ENCODE measurements around the gene PEX3. TPM values are rescaled to one million over a fixed set of nuclear protein-coding genes. Genes with fewer than 3 reads are reported as not detected.
"Not testable (repeated sequence)": the region's sequence is repeated elsewhere in the genome, so short reads cannot be mapped to it uniquely, and the experiment has no call there.

Gene PEX3
- total RNA-seq, 1 experiment from 2014 or later: 38.0 TPM

DNA sequence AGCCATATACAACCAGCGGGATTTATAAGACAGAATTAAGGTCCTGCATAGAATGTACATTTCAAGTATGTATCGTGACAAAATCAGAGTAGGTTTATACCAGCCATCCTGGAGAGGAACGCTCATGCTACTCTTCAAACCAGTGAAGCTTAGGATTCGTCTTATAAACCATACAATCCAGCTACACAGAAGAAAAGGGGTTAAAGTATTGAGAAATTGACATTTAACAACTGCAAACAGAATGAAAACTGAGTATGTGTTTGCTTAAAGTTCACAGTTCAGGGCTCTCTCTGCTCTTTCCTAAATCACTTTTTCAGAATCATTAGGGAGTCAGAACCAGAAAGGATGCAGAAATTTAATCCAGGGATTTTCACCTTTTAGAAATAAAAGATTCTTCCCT, 18.0 kb upstream of the PEX3 start:
- Histone ChIP-seq H2AFZ (ENCODE audit: low read length) (no peak overlapping the region), H3K36me3 (ENCODE audit: insufficient read depth, low read length) (peaks cover 45% of the 10 kb centered on the region; the same call in 1 of the 2 replicates), H3K4me1 (ENCODE audit: low read length) (no peaks in the 10 kb centered on the region), H4K20me1 (ENCODE audit: insufficient read depth, low read depth, low read length) (no peaks in the 10 kb centered on the region), H3K4me2 (ENCODE audit: low read depth, low read length, poor library complexity, severe bottlenecking) (no peak overlapping the region), H3K9me2 (replicated peaks; ENCODE audit: insufficient read depth, low read length) (no peaks in the 10 kb centered on the region), H3K27me3 (ENCODE audit: low read length) (no peaks in the 10 kb centered on the region), H3K79me2 (ENCODE audit: low read length) (peaks cover 19% of the 10 kb centered on the region), H3K9ac (ENCODE audit: low read length) (no peak overlapping the region), H3K9me3 (ENCODE audit: low read length) (no peaks in the 10 kb centered on the region), H3K4me3 (ENCODE audit: low read length) (no peak overlapping the region), H3K27ac (ENCODE audit: low read length) (no peak overlapping the region)
- DNase-seq: no peak

DNA sequence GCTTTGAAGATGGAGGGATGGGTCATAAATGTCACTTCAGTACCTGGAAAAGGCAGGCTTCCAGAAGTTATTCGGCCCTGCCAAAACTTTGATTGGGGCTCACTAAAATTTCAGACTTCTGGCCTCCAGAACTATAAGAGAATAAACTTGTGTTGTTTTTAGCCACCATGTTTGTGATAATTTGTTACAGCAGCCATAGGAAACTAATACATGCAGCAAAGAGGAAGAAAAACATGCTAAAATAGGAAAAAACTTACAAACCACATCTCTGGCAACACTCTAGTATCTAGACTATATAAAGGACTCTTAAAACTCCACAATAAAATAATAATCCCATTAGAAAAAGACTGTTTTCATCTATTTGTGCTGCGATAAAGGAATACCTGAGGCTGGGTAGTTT, 9.6 kb upstream of the PEX3 start:
- H4K20me1 ChIP-seq (ENCODE audit: insufficient read depth, low read depth, low read length): no peaks in the 10 kb centered on the region
- H3K79me2 ChIP-seq (ENCODE audit: low read length): peaks cover 84% of the 10 kb centered on the region

DNA sequence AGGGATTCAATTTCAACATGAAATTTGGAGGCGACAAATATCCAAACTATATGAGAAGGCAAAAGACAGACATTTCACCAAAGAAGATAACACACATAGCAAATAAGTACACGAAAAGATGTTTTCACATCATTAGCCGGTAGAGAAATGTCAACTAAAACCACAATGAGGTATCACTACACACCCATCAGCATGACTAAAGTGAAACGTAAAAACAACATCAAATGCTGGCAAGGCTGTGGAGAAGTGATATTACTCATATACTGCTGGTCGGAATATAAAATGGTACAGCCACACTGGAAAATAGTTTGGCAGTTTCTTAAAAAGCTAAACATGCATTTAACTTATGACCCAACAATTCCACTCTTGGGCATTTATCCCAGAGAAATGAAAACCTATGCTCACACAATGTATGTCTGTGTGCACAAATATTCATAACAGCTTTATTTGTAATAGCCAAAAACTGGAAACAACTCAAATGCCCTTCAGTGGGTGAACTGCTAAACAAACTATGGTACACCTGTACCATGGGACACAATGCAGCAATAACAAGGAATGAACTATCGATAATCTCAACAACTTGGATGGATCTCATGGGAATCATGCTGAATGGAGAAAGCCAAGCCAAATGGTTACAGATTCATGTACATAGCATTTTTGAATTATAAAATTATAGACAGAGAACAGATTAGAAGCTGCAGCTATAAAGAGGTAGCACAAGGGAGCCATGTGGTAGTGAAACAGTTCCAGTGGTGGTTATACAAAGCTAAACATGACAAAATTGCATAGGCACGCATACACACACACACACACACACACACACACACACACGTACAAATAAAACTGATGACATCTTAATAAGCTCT, 8.7 kb upstream of the PEX3 start:
- Histone ChIP-seq H3K9ac (ENCODE audit: low read length) (no peak overlapping the region), H3K79me2 (ENCODE audit: low read length) (peaks cover 87% of the 10 kb centered on the region), H2AFZ (ENCODE audit: low read length) (no peak overlapping the region), H3K4me1 (ENCODE audit: low read length) (peaks cover 5% of the 10 kb centered on the region), H3K27ac (ENCODE audit: low read length) (no peak overlapping the region), H3K9me3 (ENCODE audit: low read length) (no peaks in the 10 kb centered on the region), H4K20me1 (ENCODE audit: insufficient read depth, low read depth, low read length) (no peaks in the 10 kb centered on the region), H3K4me2 (ENCODE audit: low read depth, low read length, poor library complexity, severe bottlenecking) (no peak overlapping the region), H3K9me2 (replicated peaks; ENCODE audit: insufficient read depth, low read length) (no peaks in the 10 kb centered on the region), H3K36me3 (ENCODE audit: insufficient read depth, low read length) (peaks cover 53% of the 10 kb centered on the region), H3K4me3 (ENCODE audit: low read length) (no peak overlapping the region), H3K27me3 (ENCODE audit: low read length) (no peaks in the 10 kb centered on the region)
- no peak for DNase-seq

More for the DNA sequence above, 9.6 kb upstream of the PEX3 start:
- Histone ChIP-seq H3K27me3 (ENCODE audit: low read length) (no peaks in the 10 kb centered on the region), H3K9me3 (ENCODE audit: low read length) (no peaks in the 10 kb centered on the region), H2AFZ (ENCODE audit: low read length) (no peak overlapping the region), H3K4me1 (ENCODE audit: low read length) (no peaks in the 10 kb centered on the region), H3K9me2 (replicated peaks; ENCODE audit: insufficient read depth, low read length) (no peaks in the 10 kb centered on the region), H3K27ac (ENCODE audit: low read length) (no peak overlapping the region), H3K4me2 (ENCODE audit: low read depth, low read length, poor library complexity, severe bottlenecking) (no peak overlapping the region), H3K9ac (ENCODE audit: low read length) (no peak overlapping the region), H3K4me3 (ENCODE audit: low read length) (no peak overlapping the region), H3K36me3 (ENCODE audit: insufficient read depth, low read length) (peaks cover 59% of the 10 kb centered on the region)
- DNase-seq: no peak

DNA sequence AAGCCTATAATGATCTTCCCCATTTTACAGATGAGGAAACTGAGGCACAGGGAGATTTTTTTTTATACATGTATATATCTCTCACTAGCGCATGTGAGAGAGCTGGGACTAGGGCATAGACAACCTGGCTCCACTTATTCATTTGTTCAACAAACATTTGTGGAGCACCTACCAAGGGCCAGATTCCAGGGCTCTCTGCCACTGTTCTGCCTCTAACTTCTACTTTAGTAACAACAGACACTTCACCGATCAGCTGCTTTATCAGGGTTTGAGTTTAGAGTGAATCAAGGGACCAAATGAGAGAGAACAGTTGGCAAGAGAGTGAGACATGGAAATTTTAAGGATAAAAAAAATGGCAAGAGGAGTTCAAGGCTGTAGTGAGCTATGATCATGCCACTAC, 7.5 kb upstream of the PEX3 start:
- H3K36me3 ChIP-seq (ENCODE audit: insufficient read depth, low read length): peaks cover 43% of the 10 kb centered on the region
- H3K27ac ChIP-seq (ENCODE audit: low read length): no peak overlapping the region
- no peak overlapping the region for H3K4me2 ChIP-seq (ENCODE audit: low read depth, low read length, poor library complexity, severe bottlenecking)
- no peaks in the 10 kb centered on the region for H4K20me1 ChIP-seq (ENCODE audit: insufficient read depth, low read depth, low read length)
- no peak for DNase-seq
- no peak overlapping the region for H3K4me3 ChIP-seq (ENCODE audit: low read length)
- H3K9me3 ChIP-seq (ENCODE audit: low read length): no peaks in the 10 kb centered on the region
- H3K79me2 ChIP-seq (ENCODE audit: low read length): peaks cover 93% of the 10 kb centered on the region
- H3K9ac ChIP-seq (ENCODE audit: low read length): no peak overlapping the region
- no peak overlapping the region for H2AFZ ChIP-seq (ENCODE audit: low read length)
- no peaks in the 10 kb centered on the region for H3K9me2 ChIP-seq (replicated peaks; ENCODE audit: insufficient read depth, low read length)
- peaks cover 14% of the 10 kb centered on the region for H3K4me1 ChIP-seq (ENCODE audit: low read length)
- no peaks in the 10 kb centered on the region for H3K27me3 ChIP-seq (ENCODE audit: low read length)

DNA sequence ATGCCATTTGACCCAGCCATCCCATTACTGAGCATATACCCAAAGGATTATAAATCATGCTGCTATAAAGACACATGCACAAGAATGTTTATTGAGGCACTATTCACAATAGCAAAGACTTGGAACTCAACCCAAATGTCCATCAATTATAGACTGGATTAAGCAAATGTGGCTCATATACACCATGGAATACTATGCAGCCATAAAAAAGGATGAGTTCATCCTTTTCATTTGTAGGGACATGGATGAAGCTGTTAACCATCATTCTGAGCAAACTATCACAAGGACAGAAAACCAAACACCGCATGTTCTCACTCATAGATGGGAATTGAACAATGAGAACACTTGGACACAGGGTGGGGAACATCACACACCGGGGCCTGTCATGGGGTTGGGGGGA, 2.7 kb upstream of the PEX3 start:
- not testable (repeated sequence) for H2AFZ ChIP-seq (ENCODE audit: low read length); H3K9me2 ChIP-seq (replicated peaks; ENCODE audit: insufficient read depth, low read length); H3K9ac ChIP-seq (ENCODE audit: low read length); H4K20me1 ChIP-seq (ENCODE audit: insufficient read depth, low read depth, low read length); H3K27ac ChIP-seq (ENCODE audit: low read length); H3K4me2 ChIP-seq (ENCODE audit: low read depth, low read length, poor library complexity, severe bottlenecking); H3K9me3 ChIP-seq (ENCODE audit: low read length); H3K27me3 ChIP-seq (ENCODE audit: low read length); DNase-seq; H3K4me3 ChIP-seq (ENCODE audit: low read length)
- Histone ChIP-seq H3K79me2 (ENCODE audit: low read length) (peaks cover 96% of the 10 kb centered on the region), H3K4me1 (ENCODE audit: low read length) (peaks cover 35% of the 10 kb centered on the region), H3K36me3 (ENCODE audit: insufficient read depth, low read length) (peaks cover 11% of the 10 kb centered on the region; the same call in 1 of the 2 replicates)

DNA sequence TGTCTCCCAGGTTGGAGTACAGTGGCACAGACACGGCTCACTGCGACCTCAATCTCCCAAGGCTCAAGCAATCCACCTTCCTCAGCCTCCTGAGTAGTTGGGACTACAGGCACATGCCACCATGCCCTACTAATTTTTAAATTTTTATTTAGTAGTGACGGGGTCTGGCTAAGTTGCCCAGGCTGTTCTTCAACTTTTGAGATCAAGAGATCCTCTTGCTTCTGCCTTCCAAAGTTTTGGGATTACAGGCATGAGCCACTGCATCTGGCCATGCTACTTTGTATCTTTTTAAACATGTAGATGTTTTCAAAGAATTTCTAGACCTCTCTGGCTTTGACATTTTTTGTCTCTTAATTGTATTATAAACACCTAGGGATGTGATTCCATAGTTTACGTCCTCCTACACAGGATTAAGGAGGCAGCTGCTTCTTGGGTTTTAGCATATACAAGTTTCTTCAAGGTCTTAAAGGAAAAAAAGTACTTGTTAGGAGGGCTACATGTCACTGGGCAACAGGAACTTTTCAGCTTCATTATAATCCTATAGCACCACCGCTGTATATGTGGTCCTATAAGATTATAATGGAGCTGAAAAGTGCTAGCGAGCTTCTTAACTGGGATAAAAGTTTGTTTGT, 1.4 kb upstream of the PEX3 start:
- Histone ChIP-seq H2AFZ (ENCODE audit: low read length) (peak overlapping the region; percentile 39; the same call in 1 of the 2 replicates), H3K4me2 (ENCODE audit: low read depth, low read length, poor library complexity, severe bottlenecking) (peak overlapping the region; percentile 89), H3K9me3 (ENCODE audit: low read length) (no peaks in the 10 kb centered on the region), H3K79me2 (ENCODE audit: low read length) (peaks cover 95% of the 10 kb centered on the region), H3K9ac (ENCODE audit: low read length) (peak overlapping the region; percentile 81), H3K9me2 (replicated peaks; ENCODE audit: insufficient read depth, low read length) (no peaks in the 10 kb centered on the region), H3K4me3 (ENCODE audit: low read length) (peak overlapping the region; percentile 87), H3K27ac (ENCODE audit: low read length) (peak overlapping the region; percentile 76), H3K27me3 (ENCODE audit: low read length) (no peaks in the 10 kb centered on the region), H3K36me3 (ENCODE audit: insufficient read depth, low read length) (peaks cover 3% of the 10 kb centered on the region; the same call in 1 of the 2 replicates), H3K4me1 (ENCODE audit: low read length) (peaks cover 46% of the 10 kb centered on the region), H4K20me1 (ENCODE audit: insufficient read depth, low read depth, low read length) (no peaks in the 10 kb centered on the region)
- DNase-seq: no peak

DNA sequence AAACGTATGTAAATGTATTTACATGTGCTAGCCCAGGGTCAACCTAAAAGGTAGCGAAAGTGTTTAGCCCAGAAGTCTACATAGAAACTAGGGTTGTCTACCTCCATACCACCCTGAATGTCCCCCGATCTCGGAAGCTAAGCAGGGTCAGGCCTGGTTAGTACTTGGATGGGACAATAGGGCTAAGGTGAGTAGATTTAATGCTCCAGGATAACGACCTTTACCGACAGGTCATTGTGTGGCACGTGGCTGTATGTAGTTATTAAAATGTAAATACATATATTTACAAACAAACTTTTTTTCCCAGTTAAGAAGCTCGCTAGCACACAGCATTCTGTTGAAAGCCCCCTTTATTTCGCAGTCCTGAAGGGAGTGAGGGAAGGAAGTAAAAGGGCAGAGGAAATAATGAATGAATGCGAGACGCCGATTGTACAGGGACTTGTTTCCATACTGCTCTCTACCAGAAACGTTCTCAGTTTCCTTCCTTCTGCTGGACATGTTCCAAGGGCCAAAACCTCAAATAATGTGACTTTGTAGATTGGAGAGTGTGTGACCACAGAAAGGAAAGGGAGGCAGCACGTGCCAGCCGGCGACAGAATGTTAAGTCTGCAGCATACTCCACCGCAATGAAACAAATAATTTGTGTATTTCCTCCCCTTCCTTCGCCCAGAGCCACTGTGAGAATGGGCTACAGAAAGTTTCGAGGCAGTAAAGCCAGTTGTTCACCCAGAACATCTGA, 722 bp upstream of the PEX3 start:
- peak overlapping the region; percentile 89 for H3K4me2 ChIP-seq (ENCODE audit: low read depth, low read length, poor library complexity, severe bottlenecking)
- peak; percentile 78 for DNase-seq

DNA sequence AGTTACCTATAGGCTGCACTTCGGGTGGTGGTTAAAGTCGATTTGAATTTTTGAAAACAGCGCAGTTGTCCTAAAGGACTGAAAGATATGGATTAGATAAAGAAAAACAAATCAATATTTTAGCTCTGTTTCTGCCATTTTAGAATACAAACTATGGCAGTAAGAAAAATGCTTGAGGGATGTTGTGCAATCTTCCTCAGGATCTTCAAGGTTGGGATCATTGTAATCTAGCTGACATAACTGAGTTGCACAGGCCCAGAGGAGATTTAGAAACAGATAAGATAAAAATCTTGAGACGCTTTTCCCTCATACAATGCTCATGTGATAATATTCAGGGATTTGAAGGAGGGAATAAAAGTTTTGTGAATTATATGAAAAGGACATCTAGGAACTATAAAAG, 926 bp downstream of the PEX3 start:
- Histone ChIP-seq H3K4me3 (ENCODE audit: low read length) (peak overlapping the region; percentile 87), H2AFZ (ENCODE audit: low read length) (peak overlapping the region; percentile 96; the same call in 1 of the 2 replicates), H3K27ac (ENCODE audit: low read length) (peak overlapping the region; percentile 57), H3K79me2 (ENCODE audit: low read length) (peaks cover 92% of the 10 kb centered on the region), H3K4me2 (ENCODE audit: low read depth, low read length, poor library complexity, severe bottlenecking) (peak overlapping the region; percentile 93), H3K4me1 (ENCODE audit: low read length) (peaks cover 54% of the 10 kb centered on the region), H3K9me2 (replicated peaks; ENCODE audit: insufficient read depth, low read length) (no peaks in the 10 kb centered on the region), H3K9ac (ENCODE audit: low read length) (peak overlapping the region; percentile 90), H3K36me3 (ENCODE audit: insufficient read depth, low read length) (no peaks in the 10 kb centered on the region), H3K9me3 (ENCODE audit: low read length) (no peaks in the 10 kb centered on the region), H3K27me3 (ENCODE audit: low read length) (no peaks in the 10 kb centered on the region), H4K20me1 (ENCODE audit: insufficient read depth, low read depth, low read length) (no peaks in the 10 kb centered on the region)
- no peak for DNase-seq

More for the DNA sequence above, 722 bp upstream of the PEX3 start:
- H4K20me1 ChIP-seq (ENCODE audit: insufficient read depth, low read depth, low read length): no peaks in the 10 kb centered on the region
- H3K36me3 ChIP-seq (ENCODE audit: insufficient read depth, low read length): no peaks in the 10 kb centered on the region; the same call in 1 of the 2 replicates
- H2AFZ ChIP-seq (ENCODE audit: low read length): peak overlapping the region; percentile 69
- H3K9ac ChIP-seq (ENCODE audit: low read length): peak overlapping the region; percentile 81
- no peaks in the 10 kb centered on the region for H3K27me3 ChIP-seq (ENCODE audit: low read length)
- H3K9me3 ChIP-seq (ENCODE audit: low read length): no peaks in the 10 kb centered on the region
- H3K79me2 ChIP-seq (ENCODE audit: low read length): peaks cover 95% of the 10 kb centered on the region
- H3K4me3 ChIP-seq (ENCODE audit: low read length): peak overlapping the region; percentile 87
- H3K4me1 ChIP-seq (ENCODE audit: low read length): peaks cover 53% of the 10 kb centered on the region
- H3K27ac ChIP-seq (ENCODE audit: low read length): peak overlapping the region; percentile 76
- no peaks in the 10 kb centered on the region for H3K9me2 ChIP-seq (replicated peaks; ENCODE audit: insufficient read depth, low read length)
